ENCODE results near the gene FBXO46.

Gene FBXO46

GRCh38 chr19:45764475-45764874, 33.8 kb upstream of the FBXO46 start:
- TF ChIP-seq REST (IDR thresholded peaks at IDR 0.05; ENCODE audit: insufficient read depth in 1 of 2, low read depth in 2 of 2, low read length in 2 of 2) (no peak), FOXP2 (optimal IDR thresholded peaks at IDR 0.05; ENCODE audit: borderline replicate concordance, extremely low read depth, extremely low read length, insufficient read depth) (no peak), POLR2AphosphoS5 (IDR thresholded peaks at IDR 0.05; ENCODE audit: low read depth, low read length) (no peak), TAF1 (IDR thresholded peaks at IDR 0.05; ENCODE audit: borderline replicate concordance, insufficient read depth, low read length) (no peak), SIN3A (IDR thresholded peaks at IDR 0.05; ENCODE audit: borderline replicate concordance, insufficient read depth, low read length) (no peak)

GRCh38 chr19:45763691-45764294, 33.1 kb upstream of the FBXO46 start:
- TF ChIP-seq FOXP2 (optimal IDR thresholded peaks at IDR 0.05; ENCODE audit: borderline replicate concordance, extremely low read depth, extremely low read length, insufficient read depth) (no peak), POLR2AphosphoS5 (IDR thresholded peaks at IDR 0.05; ENCODE audit: low read depth, low read length) (no peak)

GRCh38 chr19:45762870-45763631, 32.4 kb upstream of the FBXO46 start:
- TF ChIP-seq REST (IDR thresholded peaks at IDR 0.05; ENCODE audit: insufficient read depth in 1 of 2, low read depth in 2 of 2, low read length in 2 of 2) = no peak
- no peak for TF ChIP-seq POLR2AphosphoS5 (IDR thresholded peaks at IDR 0.05; ENCODE audit: low read depth, low read length)
- no peak for TF ChIP-seq FOXP2 (optimal IDR thresholded peaks at IDR 0.05; ENCODE audit: borderline replicate concordance, extremely low read depth, extremely low read length, insufficient read depth)
- TF ChIP-seq SIN3A (IDR thresholded peaks at IDR 0.05; ENCODE audit: borderline replicate concordance, insufficient read depth, low read length) = no peak
- no peak for TF ChIP-seq TAF1 (IDR thresholded peaks at IDR 0.05; ENCODE audit: borderline replicate concordance, insufficient read depth, low read length)

- no peak for TF ChIP-seq REST (IDR thresholded peaks at IDR 0.05; ENCODE audit: insufficient read depth in 1 of 2, low read depth in 2 of 2, low read length in 2 of 2)
Measured at GRCh38 chr19:45761714-45762113, 31.0 kb upstream of the FBXO46 start.

DNA sequence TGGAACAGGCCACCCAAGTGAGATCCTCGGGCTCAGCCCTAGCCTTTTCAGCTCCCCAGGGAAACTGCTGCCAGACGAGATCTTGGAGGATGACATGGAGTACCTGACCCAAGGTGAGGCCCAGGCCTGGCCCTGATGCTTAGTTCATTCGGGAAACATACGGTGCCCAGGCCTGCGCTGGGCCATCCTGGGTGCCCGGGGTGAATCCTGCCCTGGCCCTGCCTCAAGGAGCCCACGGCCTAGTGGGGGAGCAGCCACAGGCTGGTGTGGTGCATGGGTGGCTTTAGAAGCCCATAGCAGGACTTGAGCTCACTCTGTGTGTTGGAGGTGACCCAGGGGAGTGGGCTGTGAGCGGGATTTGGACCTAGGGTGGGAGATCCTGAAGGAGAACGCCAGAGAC, 28.2 kb upstream of the FBXO46 start:
- TF ChIP-seq SIN3A (IDR thresholded peaks at IDR 0.05; ENCODE audit: borderline replicate concordance, insufficient read depth, low read length) (no peak), POLR2AphosphoS5 (IDR thresholded peaks at IDR 0.05; ENCODE audit: low read depth, low read length) (no peak), TAF1 (IDR thresholded peaks at IDR 0.05; ENCODE audit: borderline replicate concordance, insufficient read depth, low read length) (no peak), REST (IDR thresholded peaks at IDR 0.05; ENCODE audit: insufficient read depth in 1 of 2, low read depth in 2 of 2, low read length in 2 of 2) (no peak), FOXP2 (optimal IDR thresholded peaks at IDR 0.05; ENCODE audit: borderline replicate concordance, extremely low read depth, extremely low read length, insufficient read depth) (no peak)
